ENCODE data around the gene ZNF853. TPM values are rescaled to one million over a fixed set of nuclear protein-coding genes. Genes with fewer than 3 reads are reported as not detected.

ZNF853 gene
- total RNA-seq, 1 experiment from 2014 or later, result 7.9 TPM

- H3K4me2 ChIP-seq, result no peak overlapping the region
- no peak overlapping the region for H2AFZ ChIP-seq
- POLR2A ChIA-PET (ENCODE audit: unreplicated experiment), result no interaction called here
- no peaks in the 10 kb centered on the region for H3K27me3 ChIP-seq (ENCODE audit: insufficient read depth, low read depth)
- no peak overlapping the region for H3K4me3 ChIP-seq
- intact Hi-C loops (cut with micrococcal nuclease; ENCODE audit: unreplicated experiment), result no loop called here
- H3F3A ChIP-seq (ENCODE audit: insufficient read depth, low read depth), result peaks cover 18% of the 10 kb centered on the region; the same call in 1 of the 2 replicates
- no peaks in the 10 kb centered on the region for H4K20me1 ChIP-seq (ENCODE audit: insufficient read depth)
- TF ChIP-seq CTCF (conservative IDR thresholded peaks at IDR 0.05), result no peak
- TF ChIP-seq EZH2 (IDR thresholded peaks at IDR 0.05; ENCODE audit: low read depth), result no peak
- H3K9me3 ChIP-seq (ENCODE audit: insufficient read depth, low read depth), result no peaks in the 10 kb centered on the region
- BruUV-seq (replicated peaks), result no TSS peak
- no peaks in the 10 kb centered on the region for H3K4me1 ChIP-seq (replicated peaks; ENCODE audit: insufficient read depth)
- DNase-seq, result no peak
- H3K27ac ChIP-seq, result no peak overlapping the region
- no peaks in the 10 kb centered on the region for H3K36me3 ChIP-seq (ENCODE audit: low read depth)
- CTCF ChIA-PET, result no interaction called here
- H3K79me2 ChIP-seq (ENCODE audit: low read depth), result no peaks in the 10 kb centered on the region
- no peaks in the 10 kb centered on the region for H3K9me2 ChIP-seq (ENCODE audit: insufficient read depth)
Observed at GRCh38 chr7:6606866-6607583, 8.4 kb upstream of the ZNF853 start.

GRCh38 chr7:6607651-6608051 lies 7.8 kb upstream of the ZNF853 start:
- peaks cover 18% of the 10 kb centered on the region; the same call in 1 of the 2 replicates for H3F3A ChIP-seq (ENCODE audit: insufficient read depth, low read depth)
- TF ChIP-seq CTCF (conservative IDR thresholded peaks at IDR 0.05), result no peak
- TF ChIP-seq EZH2 (IDR thresholded peaks at IDR 0.05; ENCODE audit: low read depth), result no peak
- no peak overlapping the region for H3K4me3 ChIP-seq
- BruUV-seq (replicated peaks), result no TSS peak
- DNase-seq, result no peak
- no peaks in the 10 kb centered on the region for H3K27me3 ChIP-seq (ENCODE audit: insufficient read depth, low read depth)
- H2AFZ ChIP-seq, result no peak overlapping the region
- CTCF ChIA-PET, result no interaction called here
- no peaks in the 10 kb centered on the region for H4K20me1 ChIP-seq (ENCODE audit: insufficient read depth)
- POLR2A ChIA-PET (ENCODE audit: unreplicated experiment), result no interaction called here
- H3K4me1 ChIP-seq (replicated peaks; ENCODE audit: insufficient read depth), result no peaks in the 10 kb centered on the region
- H3K27ac ChIP-seq, result no peak overlapping the region
- H3K9me3 ChIP-seq (ENCODE audit: insufficient read depth, low read depth), result no peaks in the 10 kb centered on the region
- no peak overlapping the region for H3K4me2 ChIP-seq
- intact Hi-C loops (cut with micrococcal nuclease; ENCODE audit: unreplicated experiment), result no loop called here
- H3K9me2 ChIP-seq (ENCODE audit: insufficient read depth), result no peaks in the 10 kb centered on the region
- H3K79me2 ChIP-seq (ENCODE audit: low read depth), result no peaks in the 10 kb centered on the region
- no peaks in the 10 kb centered on the region for H3K36me3 ChIP-seq (ENCODE audit: low read depth)

- POLR2A ChIA-PET (ENCODE audit: unreplicated experiment), result no interaction called here
- Histone ChIP-seq H3K9me2 (ENCODE audit: insufficient read depth) (no peaks in the 10 kb centered on the region), H3K36me3 (ENCODE audit: low read depth) (no peaks in the 10 kb centered on the region), H2AFZ (no peak overlapping the region), H3K27ac (no peak overlapping the region), H3K4me1 (replicated peaks; ENCODE audit: insufficient read depth) (no peaks in the 10 kb centered on the region), H3F3A (ENCODE audit: insufficient read depth, low read depth) (peaks cover 18% of the 10 kb centered on the region; the same call in 1 of the 2 replicates), H3K79me2 (ENCODE audit: low read depth) (no peaks in the 10 kb centered on the region), H4K20me1 (ENCODE audit: insufficient read depth) (no peaks in the 10 kb centered on the region), H3K4me2 (no peak overlapping the region), H3K9me3 (ENCODE audit: insufficient read depth, low read depth) (no peaks in the 10 kb centered on the region), H3K27me3 (ENCODE audit: insufficient read depth, low read depth) (no peaks in the 10 kb centered on the region), H3K4me3 (no peak overlapping the region)
- CTCF ChIA-PET, result interaction anchor here (0.6 kb wide), 1 partner anchor 111 kb away, joined by 3 read pairs; no protein-coding TSS in a partner anchor
- intact Hi-C loops (cut with micrococcal nuclease; ENCODE audit: unreplicated experiment), result no loop called here
- TF ChIP-seq CTCF (conservative IDR thresholded peaks at IDR 0.05), result no peak
- TF ChIP-seq EZH2 (IDR thresholded peaks at IDR 0.05; ENCODE audit: low read depth), result no peak
- DNase-seq, result no peak
- no TSS peak for BruUV-seq (replicated peaks)
Observed at GRCh38 chr7:6608081-6608480, 7.3 kb upstream of the ZNF853 start.
